H1 (cell line): ENCODE measurements around the gene MSANTD2. TPM values are rescaled to one million over a fixed set of nuclear protein-coding genes. Genes with fewer than 3 reads are reported as not detected.

Experiments used
- CHD7 ChIP-seq: fragments of 300-600 bp; sonication (generic); IDR thresholded peaks from 2 replicates; pipeline ENCODE4 v1.7.1; 2012; ENCODE audit warnings: low read length, moderate library complexity, mild to moderate bottlenecking, inconsistent platforms; ENCODE audit not compliant: insufficient replicate concordance
- polyA plus RNA-seq, 7 experiments: library from polyadenylated mRNA; depleted of rRNA in 3 of 7; stranded (reverse) in 5 of 7; unstranded in 2 of 7; fragments of >200 nt in 5 of 7; fragments of 200-250 nt in 2 of 7; gene quantifications; 1 replicate in 5 of 7; 2 replicates in 1 of 7; 4 replicates in 1 of 7; pipeline versions ENCODE4 v1.2.1 to v1.2.3, GENCODE V29; 2011 to 2013; ENCODE audit warnings: missing spikeins in 2 of 7, mixed read lengths in 2 of 7
- total RNA-seq: library from RNA; stranded (reverse); fragmentation: NEBNext Ultra II Directional; extraction: Animal tissue kit (Norgen Biotek cat#: 25700); gene quantifications from 2 replicates; pipeline ENCODE4 v1.2.1, GENCODE V29; 2021

The MSANTD2 gene
- total and polyA plus RNA-seq, 2 of the 8 experiments (the other 6 are each of a cell fraction or from before 2014, with no cell fraction given), result 8.2 to 15.9 TPM

- TF ChIP-seq CHD7, result no peak
Measured at GRCh38 chr11:124752471-124753102, 47.6 kb downstream of the MSANTD2 start (continued).
